DOHH2 (cell line): ENCODE data around the gene NCAPD2.

Experiments
- H3F3A ChIP-seq: fragments of 200-600 bp; sonication (generic), shearing (Covaris generic); 2 replicates; pipeline ENCODE4 v1.6.0; 2016; ENCODE audit warnings: antibody characterized with exemption, mild to moderate bottlenecking; ENCODE audit not compliant: control insufficient read depth, insufficient read depth
- H3K27ac ChIP-seq: fragments of 200-600 bp; sonication (generic); 2 replicates; pipeline ENCODE4 v1.5.1; 2014; ENCODE audit warnings: low read depth, mild to moderate bottlenecking, low read length, moderate library complexity
- H3K27me3 ChIP-seq: fragments of 200-600 bp; sonication (generic); 2 replicates; pipeline ENCODE4 v1.6.1; 2014; ENCODE audit warnings: mild to moderate bottlenecking, low read length, mixed read lengths; ENCODE audit not compliant: control insufficient read depth
- H3K36me3 ChIP-seq: fragments of 200-600 bp; sonication (generic); 2 replicates; pipeline ENCODE4 v1.6.1; 2014; ENCODE audit warnings: mild to moderate bottlenecking, low read length, moderate library complexity, mixed read lengths; ENCODE audit not compliant: control insufficient read depth
- H3K4me1 ChIP-seq: fragments of 200-600 bp; sonication (generic); 2 replicates; pipeline ENCODE4 v1.6.1; 2014; ENCODE audit warnings: mild to moderate bottlenecking, low read length, mixed read lengths; ENCODE audit not compliant: control insufficient read depth
- H3K4me2 ChIP-seq: fragments of 200-600 bp; sonication (generic); 2 replicates; pipeline ENCODE4 v1.6.0; 2014; ENCODE audit warnings: mild to moderate bottlenecking, low read length, moderate library complexity
- H3K4me3 ChIP-seq: fragments of 200-600 bp; sonication (generic); 2 replicates; pipeline ENCODE4 v1.5.1; 2014; ENCODE audit warnings: mild to moderate bottlenecking, low read length, mixed read lengths
- H3K79me2 ChIP-seq: fragments of 200-600 bp; sonication (generic); 2 replicates; pipeline ENCODE4 v1.6.1; 2014; ENCODE audit warnings: mild to moderate bottlenecking, low read length, mixed read lengths; ENCODE audit not compliant: control insufficient read depth
- H3K9me2 ChIP-seq: fragments of 200-600 bp; sonication (generic); replicated peaks from 2 replicates; pipeline ENCODE4 v1.6.1; 2014; ENCODE audit warnings: mild to moderate bottlenecking, low read length, mixed read lengths; ENCODE audit not compliant: control insufficient read depth
- H3K9me3 ChIP-seq: fragments of 200-600 bp; sonication (generic); 2 replicates; pipeline ENCODE4 v1.6.1; 2014; ENCODE audit warnings: antibody characterized with exemption, low read length, mixed read lengths; ENCODE audit not compliant: control insufficient read depth, insufficient read depth
- H4K20me1 ChIP-seq: fragments of 200-600 bp; sonication (generic); 2 replicates; pipeline ENCODE4 v1.6.0; 2014; ENCODE audit warnings: low read depth, mild to moderate bottlenecking, antibody characterized with exemption, low read length, moderate library complexity; ENCODE audit not compliant: control insufficient read depth, insufficient read depth
- CTCF ChIP-seq: fragments of 200-600 bp; sonication (generic); IDR thresholded peaks from one replicate; pipeline ENCODE4 v1.5.1; 2014; ENCODE audit warnings: antibody characterized with exemption, mild to moderate bottlenecking, low read depth, low read length; ENCODE audit not compliant: poor library complexity, severe bottlenecking
- EZH2phosphoT487 ChIP-seq: fragments of 200-600 bp; sonication (generic); IDR thresholded peaks from 2 replicates; pipeline ENCODE4 v1.6.1; 2017; ENCODE audit warnings: borderline replicate concordance, mild to moderate bottlenecking, antibody characterized with exemption, low read length, moderate library complexity, mixed read lengths

NCAPD2 gene

GRCh38 chr12:6574576-6575295 is 80.8 kb downstream of the NCAPD2 start:
- Histone ChIP-seq H4K20me1 (no peaks in the 10 kb centered on the region; the same call in 1 of the 2 replicates), H3K9me2 (no peaks in the 10 kb centered on the region), H3F3A (peaks cover 28% of the 10 kb centered on the region), H3K79me2 (no peaks in the 10 kb centered on the region), H3K27me3 (no peaks in the 10 kb centered on the region), H3K9me3 (no peaks in the 10 kb centered on the region), H3K4me1 (peaks cover 9% of the 10 kb centered on the region), H3K27ac (no peak overlapping the region), H3K4me2 (no peak overlapping the region), H3K4me3 (no peak overlapping the region), H3K36me3 (peaks cover 86% of the 10 kb centered on the region)
- TF ChIP-seq EZH2phosphoT487 = no peak
- no peak for TF ChIP-seq CTCF

- Histone ChIP-seq H3K4me2 (no peak overlapping the region), H4K20me1 (no peaks in the 10 kb centered on the region; the same call in 1 of the 2 replicates), H3K79me2 (no peaks in the 10 kb centered on the region), H3K4me1 (peaks cover 3% of the 10 kb centered on the region), H3K9me3 (no peaks in the 10 kb centered on the region), H3K27me3 (no peaks in the 10 kb centered on the region), H3K27ac (no peak overlapping the region), H3F3A (peaks cover 21% of the 10 kb centered on the region), H3K9me2 (no peaks in the 10 kb centered on the region), H3K36me3 (peaks cover 84% of the 10 kb centered on the region), H3K4me3 (no peak overlapping the region)
- TF ChIP-seq CTCF = no peak
- no peak for TF ChIP-seq EZH2phosphoT487
Observed at GRCh38 chr12:6575648-6576047, 81.7 kb downstream of the NCAPD2 start.
